HEK293 (cell line): ENCODE measurements around the gene GCC1.

Experiments
- CTCF ChIA-PET: fragments of 350-600 bp; formaldehyde crosslinking; extraction: SDS; loops from one replicate; lab custom pipeline; 2021; ENCODE audit warnings: antibody characterized with exemption; lab: Yijun Ruan, JAX
- POLR2A ChIA-PET: fragments of 300-600 bp; formaldehyde crosslinking; extraction: SDS; loops from one replicate; lab custom pipeline; 2020; ENCODE audit warnings: antibody characterized with exemption, inconsistent platforms; lab: Yijun Ruan, JAX
- H3K27ac ChIP-seq: fragments of 200-500 bp; sonication (Bioruptor generic); 2 replicates; pipeline ENCODE4 v1.5.1; 2014; ENCODE audit warnings: low read depth, low read length, control low read depth, inconsistent platforms; ENCODE audit errors: extremely low read depth
- H3K36me3 ChIP-seq, 2 experiments: fragments of 200-500 bp in 1 of 2; sonication (Bioruptor generic) in 1 of 2; 1 replicate in 1 of 2; 2 replicates in 1 of 2; pipeline ENCODE4 v1.5.1; 2014 to 2017; ENCODE audit warnings: inconsistent platforms in 2 of 2, low read length in 2 of 2; ENCODE audit not compliant: control insufficient read depth in 2 of 2, insufficient read depth in 1 of 2
- H3K4me1 ChIP-seq: fragments of 200-500 bp; sonication (Bioruptor generic); 2 replicates; pipeline ENCODE4 v1.5.1; 2014; ENCODE audit warnings: mild to moderate bottlenecking, low read length, inconsistent platforms; ENCODE audit not compliant: control insufficient read depth, insufficient read depth
- H3K4me3 ChIP-seq: 2 replicates; pipeline ENCODE4 v1.5.1; 2011; ENCODE audit warnings: low read depth, mild to moderate bottlenecking, control low read depth, low read length, moderate library complexity
- H3K9me3 ChIP-seq: fragments of 200-500 bp; sonication (Bioruptor generic); 2 replicates; pipeline ENCODE4 v1.5.1; 2014; ENCODE audit warnings: low read depth, low read length, inconsistent platforms; ENCODE audit not compliant: control insufficient read depth, insufficient read depth
- KLF9 ChIP-seq: fragments of 450-650 bp; formaldehyde crosslinking; IDR thresholded peaks from 2 replicates; pipeline ENCODE4 v1.5.1; 2016; ENCODE audit warnings: missing biosample characterization, missing genetic modification characterization, low read depth
- REPIN1 ChIP-seq: fragments of 450-650 bp; formaldehyde crosslinking; IDR thresholded peaks from 2 replicates; pipeline ENCODE4 v1.5.1; 2017; ENCODE audit warnings: missing biosample characterization, missing genetic modification characterization, low read depth
- SP3 ChIP-seq: fragments of 450-650 bp; formaldehyde crosslinking; IDR thresholded peaks from 2 replicates; pipeline ENCODE4 v1.5.1; 2016; ENCODE audit warnings: missing biosample characterization, missing genetic modification characterization
- ZNF10 ChIP-seq: fragments of 450-650 bp; formaldehyde crosslinking; IDR thresholded peaks from 2 replicates; pipeline ENCODE4 v1.5.1; 2017; ENCODE audit warnings: missing biosample characterization, missing genetic modification characterization
- ZNF121 ChIP-seq: fragments of 450-650 bp; formaldehyde crosslinking; IDR thresholded peaks from 2 replicates; pipeline ENCODE4 v1.5.1; 2016; ENCODE audit warnings: missing biosample characterization, missing genetic modification characterization
- ZNF133 ChIP-seq: fragments of 450-650 bp; formaldehyde crosslinking; IDR thresholded peaks from 2 replicates; pipeline ENCODE4 v1.5.1; 2016; ENCODE audit warnings: missing biosample characterization, missing genetic modification characterization
- ZNF2 ChIP-seq: fragments of 450-650 bp; formaldehyde crosslinking; IDR thresholded peaks from 2 replicates; pipeline ENCODE4 v1.5.1; 2016; ENCODE audit warnings: missing biosample characterization, missing genetic modification characterization
- ZNF335 ChIP-seq: fragments of 450-650 bp; formaldehyde crosslinking; conservative IDR thresholded peaks from 2 replicates; pipeline ENCODE4 v1.5.1; 2016; ENCODE audit warnings: missing biosample characterization, missing genetic modification characterization
- ZNF350 ChIP-seq: fragments of 450-650 bp; formaldehyde crosslinking; IDR thresholded peaks from 2 replicates; pipeline ENCODE4 v1.5.0; 2017; ENCODE audit warnings: missing biosample characterization, mild to moderate bottlenecking, missing genetic modification characterization
- ZNF404 ChIP-seq: fragments of 450-650 bp; formaldehyde crosslinking; IDR thresholded peaks from 2 replicates; pipeline ENCODE4 v1.5.1; 2017; ENCODE audit warnings: missing biosample characterization, missing genetic modification characterization
- ZNF473 ChIP-seq: fragments of 450-650 bp; formaldehyde crosslinking; IDR thresholded peaks from 2 replicates; pipeline ENCODE4 v1.5.1; 2017; ENCODE audit warnings: missing biosample characterization, missing genetic modification characterization
- ZNF529 ChIP-seq: fragments of 450-650 bp; formaldehyde crosslinking; IDR thresholded peaks from 2 replicates; pipeline ENCODE4 v1.5.1; 2017; ENCODE audit warnings: missing genetic modification characterization, missing biosample characterization; ENCODE audit not compliant: insufficient replicate concordance
- ZNF626 ChIP-seq: fragments of 450-650 bp; sonication (Bioruptor Pico); formaldehyde crosslinking; IDR thresholded peaks from 2 replicates; pipeline ENCODE4 v1.5.1; 2018; ENCODE audit warnings: missing biosample characterization, missing genetic modification characterization, inconsistent platforms
- TF ChIP-seq, protein P1 (sequence below): fragments of 450-650 bp; formaldehyde crosslinking; IDR thresholded peaks from 2 replicates; pipeline ENCODE4 v1.5.1; 2016; ENCODE audit warnings: missing biosample characterization, missing genetic modification characterization
- TF ChIP-seq, protein P2 (sequence below): fragments of 450-650 bp; formaldehyde crosslinking; conservative IDR thresholded peaks from 2 replicates; pipeline ENCODE4 v1.5.1; 2016; ENCODE audit warnings: low read depth, missing biosample characterization, missing genetic modification characterization
- TF ChIP-seq, protein P3 (sequence below): fragments of 450-650 bp; formaldehyde crosslinking; IDR thresholded peaks from 2 replicates; pipeline ENCODE4 v1.5.1; 2016; ENCODE audit warnings: missing biosample characterization, missing genetic modification characterization, borderline replicate concordance
- TF ChIP-seq, protein P4 (sequence below): fragments of 450-650 bp; formaldehyde crosslinking; optimal IDR thresholded peaks from 2 replicates; pipeline ENCODE3; 2016; ENCODE audit warnings: missing biosample characterization, mild to moderate bottlenecking, missing genetic modification characterization
- TF ChIP-seq, protein P5 (sequence below): fragments of 450-650 bp; formaldehyde crosslinking; IDR thresholded peaks from 2 replicates; pipeline ENCODE4 v1.5.1; 2016; ENCODE audit warnings: missing biosample characterization, missing genetic modification characterization
- TF ChIP-seq, protein P6 (sequence below): fragments of 450-650 bp; formaldehyde crosslinking; IDR thresholded peaks from 2 replicates; pipeline ENCODE4 v1.5.1; 2016; ENCODE audit warnings: missing biosample characterization, missing genetic modification characterization

The GCC1 gene

DNA sequence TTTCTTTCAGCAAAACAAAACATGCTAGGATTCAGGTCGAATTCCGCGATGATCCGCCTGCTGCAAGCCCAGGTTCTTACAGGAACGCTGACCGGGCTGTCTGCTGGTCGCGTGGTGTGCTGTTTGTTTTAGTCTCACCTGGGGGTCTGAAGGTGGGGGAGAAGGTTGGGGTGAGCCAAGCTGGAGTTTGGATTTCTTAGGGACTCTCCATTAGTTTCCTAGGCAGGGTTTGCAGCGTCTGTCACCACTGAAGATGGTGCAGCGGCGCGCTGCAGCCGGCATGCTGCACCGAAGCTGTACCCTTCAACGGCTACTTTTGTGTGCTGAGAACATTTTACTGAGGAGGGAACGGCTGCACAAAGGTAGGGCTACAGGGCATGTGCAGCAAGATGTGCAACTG is 48.7 kb downstream of the GCC1 start (continued):
- TF ChIP-seq, protein P1, sequence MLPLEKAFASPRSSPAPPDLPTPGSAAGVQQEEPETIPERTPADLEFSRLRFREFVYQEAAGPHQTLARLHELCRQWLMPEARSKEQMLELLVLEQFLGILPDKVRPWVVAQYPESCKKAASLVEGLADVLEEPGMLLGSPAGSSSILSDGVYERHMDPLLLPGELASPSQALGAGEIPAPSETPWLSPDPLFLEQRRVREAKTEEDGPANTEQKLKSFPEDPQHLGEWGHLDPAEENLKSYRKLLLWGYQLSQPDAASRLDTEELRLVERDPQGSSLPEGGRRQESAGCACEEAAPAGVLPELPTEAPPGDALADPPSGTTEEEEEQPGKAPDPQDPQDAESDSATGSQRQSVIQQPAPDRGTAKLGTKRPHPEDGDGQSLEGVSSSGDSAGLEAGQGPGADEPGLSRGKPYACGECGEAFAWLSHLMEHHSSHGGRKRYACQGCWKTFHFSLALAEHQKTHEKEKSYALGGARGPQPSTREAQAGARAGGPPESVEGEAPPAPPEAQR (tag by site-specific recombination): no peak
- TF ChIP-seq ZNF626 (tag by site-specific recombination): no peak
- TF ChIP-seq, protein P2, sequence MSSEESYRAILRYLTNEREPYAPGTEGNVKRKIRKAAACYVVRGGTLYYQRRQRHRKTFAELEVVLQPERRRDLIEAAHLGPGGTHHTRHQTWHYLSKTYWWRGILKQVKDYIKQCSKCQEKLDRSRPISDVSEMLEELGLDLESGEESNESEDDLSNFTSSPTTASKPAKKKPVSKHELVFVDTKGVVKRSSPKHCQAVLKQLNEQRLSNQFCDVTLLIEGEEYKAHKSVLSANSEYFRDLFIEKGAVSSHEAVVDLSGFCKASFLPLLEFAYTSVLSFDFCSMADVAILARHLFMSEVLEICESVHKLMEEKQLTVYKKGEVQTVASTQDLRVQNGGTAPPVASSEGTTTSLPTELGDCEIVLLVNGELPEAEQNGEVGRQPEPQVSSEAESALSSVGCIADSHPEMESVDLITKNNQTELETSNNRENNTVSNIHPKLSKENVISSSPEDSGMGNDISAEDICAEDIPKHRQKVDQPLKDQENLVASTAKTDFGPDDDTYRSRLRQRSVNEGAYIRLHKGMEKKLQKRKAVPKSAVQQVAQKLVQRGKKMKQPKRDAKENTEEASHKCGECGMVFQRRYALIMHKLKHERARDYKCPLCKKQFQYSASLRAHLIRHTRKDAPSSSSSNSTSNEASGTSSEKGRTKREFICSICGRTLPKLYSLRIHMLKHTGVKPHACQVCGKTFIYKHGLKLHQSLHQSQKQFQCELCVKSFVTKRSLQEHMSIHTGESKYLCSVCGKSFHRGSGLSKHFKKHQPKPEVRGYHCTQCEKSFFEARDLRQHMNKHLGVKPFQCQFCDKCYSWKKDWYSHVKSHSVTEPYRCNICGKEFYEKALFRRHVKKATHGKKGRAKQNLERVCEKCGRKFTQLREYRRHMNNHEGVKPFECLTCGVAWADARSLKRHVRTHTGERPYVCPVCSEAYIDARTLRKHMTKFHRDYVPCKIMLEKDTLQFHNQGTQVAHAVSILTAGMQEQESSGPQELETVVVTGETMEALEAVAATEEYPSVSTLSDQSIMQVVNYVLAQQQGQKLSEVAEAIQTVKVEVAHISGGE: no peak
- no peak for TF ChIP-seq SP3 (tag by site-specific recombination)
- 0 out of 2 replicates have a peak, but pooled peaks have one; percentile 31 for TF ChIP-seq ZNF2
- 0 out of 2 replicates have a peak, but pooled peaks have one; percentile 5 for TF ChIP-seq ZNF335 (tag by site-specific recombination)
- TF ChIP-seq, all 188 proteins: peak for 4

DNA sequence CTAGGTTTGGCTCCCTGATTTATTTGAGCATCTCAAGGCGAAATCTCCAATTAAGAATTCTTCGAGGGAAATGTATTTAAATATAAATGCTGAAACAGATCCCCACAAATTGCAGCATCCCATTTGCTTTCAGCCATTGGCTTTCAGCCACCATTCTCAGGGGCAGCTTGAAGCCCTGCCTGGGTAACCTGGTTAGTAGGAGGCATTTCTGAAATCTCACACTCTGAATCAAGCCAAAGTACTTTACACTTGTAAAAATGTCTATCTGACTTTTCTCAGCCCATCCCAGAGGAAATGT is 49.1 kb downstream of the GCC1 start:
- TF ChIP-seq KLF9 (tag by site-specific recombination) (no peak), REPIN1 (tag by site-specific recombination) (no peak), ZNF335 (tag by site-specific recombination) (0 out of 2 replicates have a peak, but pooled peaks have one; percentile 28), ZNF404 (no peak)
- no peaks in the 10 kb centered on the region for H3K4me1 ChIP-seq
- H3K4me3 ChIP-seq: no peak overlapping the region
- POLR2A ChIA-PET: no interaction called here
- H3K9me3 ChIP-seq: no peaks in the 10 kb centered on the region
- no peak overlapping the region for H3K27ac ChIP-seq
- H3K36me3 ChIP-seq: no peaks in the 10 kb centered on the region
- CTCF ChIA-PET: interaction anchor here (1.1 kb wide), 1 partner anchor 21 kb away, joined by 3 read pairs; no protein-coding TSS in a partner anchor

DNA sequence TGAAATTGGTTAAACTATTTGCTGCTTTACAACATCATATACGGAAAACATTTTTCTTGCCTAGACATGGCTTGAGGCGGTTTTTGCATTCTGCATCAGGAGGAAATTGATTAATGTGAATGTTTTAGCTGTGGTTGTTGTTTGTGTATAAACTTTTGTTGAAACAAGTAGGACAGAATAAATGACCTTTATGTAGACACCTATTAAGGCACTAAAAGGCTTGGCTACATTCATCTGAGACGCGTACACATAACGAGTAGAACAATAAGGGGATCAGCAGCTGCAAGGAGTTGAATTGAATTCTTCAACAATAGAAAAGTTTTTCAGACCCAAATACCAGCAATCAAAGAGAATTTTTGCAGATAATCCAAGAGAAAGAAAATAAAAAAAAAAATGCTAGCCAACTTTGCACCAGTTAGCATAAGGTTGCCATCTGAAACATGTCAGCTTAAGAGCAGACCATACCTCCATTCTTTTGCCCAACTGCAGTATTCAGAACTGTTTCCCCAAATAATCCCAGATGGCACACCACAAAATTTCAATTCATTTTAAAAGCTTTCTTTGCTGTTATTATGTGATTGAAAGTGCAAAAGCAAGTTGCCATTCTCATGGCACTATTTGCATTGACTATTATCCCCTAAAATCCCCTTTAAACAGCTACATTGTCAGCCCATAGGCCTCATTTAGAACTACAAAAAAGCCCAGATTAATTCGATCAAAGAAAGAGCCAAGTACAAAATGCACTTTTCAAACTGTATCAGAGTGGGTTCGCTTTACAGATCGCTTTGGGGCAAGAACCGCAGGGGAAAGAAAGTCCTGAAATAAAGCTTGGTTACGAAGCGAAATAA is 49.6 kb downstream of the GCC1 start:
- H3K4me1 ChIP-seq: no peaks in the 10 kb centered on the region
- H3K27ac ChIP-seq: no peak overlapping the region
- H3K36me3 ChIP-seq: no peaks in the 10 kb centered on the region
- no peak overlapping the region for H3K4me3 ChIP-seq
- CTCF ChIA-PET: interaction anchor here (0.5 to 1.1 kb wide), 3 partner anchors 21 to 674 kb away, joined by 3 to 4 read pairs (median 3); no protein-coding TSS in a partner anchor
- no peaks in the 10 kb centered on the region for H3K9me3 ChIP-seq
- POLR2A ChIA-PET: no interaction called here
- TF ChIP-seq, protein P3, sequence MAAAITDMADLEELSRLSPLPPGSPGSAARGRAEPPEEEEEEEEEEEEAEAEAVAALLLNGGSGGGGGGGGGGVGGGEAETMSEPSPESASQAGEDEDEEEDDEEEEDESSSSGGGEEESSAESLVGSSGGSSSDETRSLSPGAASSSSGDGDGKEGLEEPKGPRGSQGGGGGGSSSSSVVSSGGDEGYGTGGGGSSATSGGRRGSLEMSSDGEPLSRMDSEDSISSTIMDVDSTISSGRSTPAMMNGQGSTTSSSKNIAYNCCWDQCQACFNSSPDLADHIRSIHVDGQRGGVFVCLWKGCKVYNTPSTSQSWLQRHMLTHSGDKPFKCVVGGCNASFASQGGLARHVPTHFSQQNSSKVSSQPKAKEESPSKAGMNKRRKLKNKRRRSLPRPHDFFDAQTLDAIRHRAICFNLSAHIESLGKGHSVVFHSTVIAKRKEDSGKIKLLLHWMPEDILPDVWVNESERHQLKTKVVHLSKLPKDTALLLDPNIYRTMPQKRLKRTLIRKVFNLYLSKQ (tag by site-specific recombination): no peak
- TF ChIP-seq ZNF10 (tag by site-specific recombination) (no peak), ZNF473 (tag by site-specific recombination) (no peak), ZNF529 (tag by site-specific recombination) (no peak), ZNF121 (tag by site-specific recombination) (no peak), ZNF350 (no peak), ZNF626 (tag by site-specific recombination) (no peak), ZNF133 (tag by site-specific recombination) (no peak)
- TF ChIP-seq, protein P4, sequence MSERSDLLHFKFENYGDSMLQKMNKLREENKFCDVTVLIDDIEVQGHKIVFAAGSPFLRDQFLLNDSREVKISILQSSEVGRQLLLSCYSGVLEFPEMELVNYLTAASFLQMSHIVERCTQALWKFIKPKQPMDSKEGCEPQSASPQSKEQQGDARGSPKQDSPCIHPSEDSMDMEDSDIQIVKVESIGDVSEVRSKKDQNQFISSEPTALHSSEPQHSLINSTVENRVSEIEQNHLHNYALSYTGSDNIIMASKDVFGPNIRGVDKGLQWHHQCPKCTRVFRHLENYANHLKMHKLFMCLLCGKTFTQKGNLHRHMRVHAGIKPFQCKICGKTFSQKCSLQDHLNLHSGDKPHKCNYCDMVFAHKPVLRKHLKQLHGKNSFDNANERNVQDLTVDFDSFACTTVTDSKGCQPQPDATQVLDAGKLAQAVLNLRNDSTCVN (tag by site-specific recombination): no peak
- TF ChIP-seq, protein P5, sequence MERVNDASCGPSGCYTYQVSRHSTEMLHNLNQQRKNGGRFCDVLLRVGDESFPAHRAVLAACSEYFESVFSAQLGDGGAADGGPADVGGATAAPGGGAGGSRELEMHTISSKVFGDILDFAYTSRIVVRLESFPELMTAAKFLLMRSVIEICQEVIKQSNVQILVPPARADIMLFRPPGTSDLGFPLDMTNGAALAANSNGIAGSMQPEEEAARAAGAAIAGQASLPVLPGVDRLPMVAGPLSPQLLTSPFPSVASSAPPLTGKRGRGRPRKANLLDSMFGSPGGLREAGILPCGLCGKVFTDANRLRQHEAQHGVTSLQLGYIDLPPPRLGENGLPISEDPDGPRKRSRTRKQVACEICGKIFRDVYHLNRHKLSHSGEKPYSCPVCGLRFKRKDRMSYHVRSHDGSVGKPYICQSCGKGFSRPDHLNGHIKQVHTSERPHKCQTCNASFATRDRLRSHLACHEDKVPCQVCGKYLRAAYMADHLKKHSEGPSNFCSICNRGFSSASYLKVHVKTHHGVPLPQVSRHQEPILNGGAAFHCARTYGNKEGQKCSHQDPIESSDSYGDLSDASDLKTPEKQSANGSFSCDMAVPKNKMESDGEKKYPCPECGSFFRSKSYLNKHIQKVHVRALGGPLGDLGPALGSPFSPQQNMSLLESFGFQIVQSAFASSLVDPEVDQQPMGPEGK: no peak
- TF ChIP-seq, protein P6, sequence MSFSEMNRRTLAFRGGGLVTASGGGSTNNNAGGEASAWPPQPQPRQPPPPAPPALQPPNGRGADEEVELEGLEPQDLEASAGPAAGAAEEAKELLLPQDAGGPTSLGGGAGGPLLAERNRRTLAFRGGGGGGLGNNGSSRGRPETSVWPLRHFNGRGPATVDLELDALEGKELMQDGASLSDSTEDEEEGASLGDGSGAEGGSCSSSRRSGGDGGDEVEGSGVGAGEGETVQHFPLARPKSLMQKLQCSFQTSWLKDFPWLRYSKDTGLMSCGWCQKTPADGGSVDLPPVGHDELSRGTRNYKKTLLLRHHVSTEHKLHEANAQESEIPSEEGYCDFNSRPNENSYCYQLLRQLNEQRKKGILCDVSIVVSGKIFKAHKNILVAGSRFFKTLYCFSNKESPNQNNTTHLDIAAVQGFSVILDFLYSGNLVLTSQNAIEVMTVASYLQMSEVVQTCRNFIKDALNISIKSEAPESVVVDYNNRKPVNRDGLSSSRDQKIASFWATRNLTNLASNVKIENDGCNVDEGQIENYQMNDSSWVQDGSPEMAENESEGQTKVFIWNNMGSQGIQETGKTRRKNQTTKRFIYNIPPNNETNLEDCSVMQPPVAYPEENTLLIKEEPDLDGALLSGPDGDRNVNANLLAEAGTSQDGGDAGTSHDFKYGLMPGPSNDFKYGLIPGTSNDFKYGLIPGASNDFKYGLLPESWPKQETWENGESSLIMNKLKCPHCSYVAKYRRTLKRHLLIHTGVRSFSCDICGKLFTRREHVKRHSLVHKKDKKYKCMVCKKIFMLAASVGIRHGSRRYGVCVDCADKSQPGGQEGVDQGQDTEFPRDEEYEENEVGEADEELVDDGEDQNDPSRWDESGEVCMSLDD (tag by site-specific recombination): no peak
